PFSK-1 (cell line): ENCODE results near the gene OSR1.

Experiments used
- FOXP2 ChIP-seq: optimal IDR thresholded peaks from 2 replicates; pipeline ENCODE3; 2011; ENCODE audit warnings: borderline replicate concordance, control low read depth, inconsistent platforms; ENCODE audit not compliant: insufficient read depth; ENCODE audit errors: extremely low read length, extremely low read depth
- POLR2AphosphoS5 ChIP-seq: IDR thresholded peaks from 2 replicates; pipeline ENCODE4 v1.6.1; 2012; ENCODE audit warnings: low read depth, mild to moderate bottlenecking, control low read depth, low read length, moderate library complexity
- REST ChIP-seq, 2 experiments: IDR thresholded peaks; 2 replicates each; pipeline versions ENCODE4 v1.6.1 to v1.8.0; 2011 to 2012; ENCODE audit warnings: low read depth in 2 of 2, low read length in 2 of 2, control low read depth in 1 of 2, inconsistent platforms in 1 of 2, mild to moderate bottlenecking in 1 of 2, moderate library complexity in 1 of 2; ENCODE audit not compliant: insufficient read depth in 1 of 2
- SIN3A ChIP-seq: IDR thresholded peaks from 2 replicates; pipeline ENCODE4 v1.6.1; 2012; ENCODE audit warnings: mild to moderate bottlenecking, low read length, moderate library complexity, borderline replicate concordance; ENCODE audit not compliant: insufficient read depth
- TAF1 ChIP-seq: IDR thresholded peaks from 2 replicates; pipeline ENCODE4 v1.6.1; 2012; ENCODE audit warnings: low read length, control low read depth, borderline replicate concordance; ENCODE audit not compliant: insufficient read depth

The OSR1 gene

GRCh38 chr2:19321946-19322345 is 36.5 kb downstream of the OSR1 start:
- TF ChIP-seq REST (IDR thresholded peaks at IDR 0.05; ENCODE audit: insufficient read depth in 1 of 2, low read depth in 2 of 2, low read length in 2 of 2) = no peak
- no peak for TF ChIP-seq POLR2AphosphoS5
- no peak for TF ChIP-seq FOXP2
- no peak for TF ChIP-seq TAF1
- TF ChIP-seq SIN3A = no peak

DNA sequence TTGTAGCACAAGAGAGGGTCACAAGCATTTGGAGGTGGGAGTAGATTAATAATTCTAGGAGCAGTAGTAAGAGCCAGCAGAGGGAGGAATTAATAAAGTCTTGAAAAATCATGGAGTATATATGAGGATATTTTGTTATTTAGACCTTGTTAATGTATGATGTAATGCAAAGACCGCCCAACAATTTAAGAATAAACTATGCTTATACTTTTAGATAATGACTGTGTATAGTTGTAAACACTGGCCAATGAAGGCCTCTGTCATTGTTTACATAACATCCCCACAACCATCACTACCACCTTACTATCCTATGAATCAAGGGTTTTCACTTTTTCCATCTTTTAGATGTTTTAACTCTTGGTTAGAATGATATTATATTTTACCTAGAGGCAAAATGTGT is 37.6 kb downstream of the OSR1 start:
- TF ChIP-seq TAF1 (no peak), FOXP2 (no peak), SIN3A (no peak), POLR2AphosphoS5 (no peak), REST (IDR thresholded peaks at IDR 0.05; ENCODE audit: insufficient read depth in 1 of 2, low read depth in 2 of 2, low read length in 2 of 2) (no peak)

DNA sequence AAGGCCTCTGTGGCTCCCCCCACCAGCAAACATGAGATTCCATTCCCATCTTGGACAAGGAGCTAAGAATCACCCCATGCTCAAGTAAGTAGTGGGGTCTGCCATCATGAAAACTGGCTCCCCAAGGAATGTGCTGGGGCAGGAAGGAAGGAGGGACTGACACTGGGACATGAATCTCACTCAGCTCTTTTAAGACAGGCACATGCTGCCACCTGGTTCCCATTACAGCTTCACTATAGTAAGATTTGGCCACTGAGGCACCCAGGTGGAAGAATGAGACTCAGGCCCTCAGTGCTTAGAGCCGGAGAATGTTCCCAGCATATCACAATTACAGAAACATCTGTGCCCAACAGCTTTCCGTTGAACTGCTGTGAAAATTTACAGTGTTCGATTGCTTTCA is 38.7 kb downstream of the OSR1 start:
- TF ChIP-seq FOXP2 (no peak), REST (IDR thresholded peaks at IDR 0.05; ENCODE audit: insufficient read depth in 1 of 2, low read depth in 2 of 2, low read length in 2 of 2) (no peak), TAF1 (no peak), SIN3A (no peak), POLR2AphosphoS5 (no peak)

DNA sequence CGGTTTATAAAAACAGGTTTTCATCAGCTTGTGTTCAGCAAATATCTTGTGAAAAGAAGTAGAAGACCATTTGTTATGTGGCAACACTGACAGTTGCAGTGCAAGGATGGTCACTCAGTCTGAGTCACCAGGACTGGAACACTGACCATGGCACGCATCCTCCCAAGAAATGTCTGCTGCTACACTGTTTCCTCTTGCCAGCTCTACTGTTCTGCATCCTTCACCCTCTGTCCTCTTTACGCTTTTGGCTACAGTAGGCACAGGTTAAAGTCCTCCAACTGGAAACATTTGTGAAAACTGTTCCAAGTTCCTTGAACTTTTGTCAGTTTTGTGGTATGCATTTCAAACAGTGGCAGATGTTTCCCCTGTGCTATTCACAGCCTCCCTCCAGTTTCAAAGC is 39.4 kb downstream of the OSR1 start:
- no peak for TF ChIP-seq POLR2AphosphoS5
- no peak for TF ChIP-seq TAF1
- TF ChIP-seq FOXP2 = no peak
- no peak for TF ChIP-seq REST (IDR thresholded peaks at IDR 0.05; ENCODE audit: insufficient read depth in 1 of 2, low read depth in 2 of 2, low read length in 2 of 2)
- no peak for TF ChIP-seq SIN3A

DNA sequence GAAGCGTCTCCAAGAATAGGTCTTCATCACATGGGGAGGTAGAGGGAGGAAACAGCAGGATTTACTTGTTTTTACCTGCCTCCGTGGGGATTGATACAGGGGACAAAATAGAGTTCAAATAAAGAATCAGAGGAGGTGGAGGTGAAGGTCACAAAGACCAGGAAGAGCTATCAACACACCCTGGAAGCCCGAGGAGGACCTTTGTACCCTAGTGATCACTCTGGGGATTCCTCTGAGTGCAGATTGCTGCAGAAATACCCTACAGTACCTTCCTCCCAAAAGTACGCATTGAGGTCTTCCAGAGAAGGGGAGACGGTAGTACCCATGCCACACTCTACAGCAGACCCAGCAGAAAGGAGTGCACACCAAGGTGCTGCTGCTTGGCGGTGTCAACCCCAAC is 44.9 kb downstream of the OSR1 start:
- no peak for TF ChIP-seq REST (IDR thresholded peaks at IDR 0.05; ENCODE audit: insufficient read depth in 1 of 2, low read depth in 2 of 2, low read length in 2 of 2)
